HG02759 (cell line): Measurements from ENCODE around the gene PTPN1.
"Not testable (repeated sequence)": the region's sequence is repeated elsewhere in the genome, so short reads cannot be mapped to it uniquely, and the experiment has no call there.

ENCODE experiments used
- ATAC-seq: cut with Tn5 transposase; IDR thresholded peaks from one replicate; pipeline ENCODE4 v1.9.1; 2021; ENCODE audit warnings: mild to moderate bottlenecking, moderate library complexity; ENCODE audit not compliant: unreplicated experiment

Gene PTPN1

GRCh38 chr20:50527068-50527605, 17.0 kb downstream of the PTPN1 start:
- ATAC-seq: no peak

GRCh38 chr20:50528129-50528528, 17.9 kb downstream of the PTPN1 start:
- no peak for ATAC-seq

- peak; percentile 53 for ATAC-seq
Observed at GRCh38 chr20:50528804-50529351, 18.7 kb downstream of the PTPN1 start.

GRCh38 chr20:50532221-50532620, 22.0 kb downstream of the PTPN1 start:
- no peak for ATAC-seq

GRCh38 chr20:50533061-50533460, 22.9 kb downstream of the PTPN1 start:
- ATAC-seq: no peak

- ATAC-seq: no peak
Observed at GRCh38 chr20:50533464-50533863, 23.3 kb downstream of the PTPN1 start.

- ATAC-seq: no peak
Observed at GRCh38 chr20:50534567-50534966, 24.4 kb downstream of the PTPN1 start.

GRCh38 chr20:50535162-50535561, 25.0 kb downstream of the PTPN1 start:
- ATAC-seq: no peak

GRCh38 chr20:50536333-50536732, 26.1 kb downstream of the PTPN1 start:
- no peak for ATAC-seq

GRCh38 chr20:50537546-50538201, 27.5 kb downstream of the PTPN1 start:
- ATAC-seq: no peak

- ATAC-seq: no peak
Observed at GRCh38 chr20:50538276-50538675, 28.1 kb downstream of the PTPN1 start.

- ATAC-seq: not testable (repeated sequence)
Observed at GRCh38 chr20:50539798-50540197, 29.6 kb downstream of the PTPN1 start.

- ATAC-seq: no peak
Observed at GRCh38 chr20:50540620-50541605, 30.7 kb downstream of the PTPN1 start.

- peak; percentile 66 for ATAC-seq
Observed at GRCh38 chr20:50541606-50542041, 31.4 kb downstream of the PTPN1 start.

GRCh38 chr20:50543326-50543725, 33.1 kb downstream of the PTPN1 start:
- ATAC-seq: no peak

- no peak for ATAC-seq
Observed at GRCh38 chr20:50545126-50545525, 34.9 kb downstream of the PTPN1 start.

- ATAC-seq: peak; percentile 48
Observed at GRCh38 chr20:50546729-50547314, 36.6 kb downstream of the PTPN1 start.

GRCh38 chr20:50547964-50548363, 37.8 kb downstream of the PTPN1 start:
- ATAC-seq: no peak

- ATAC-seq: no peak
Observed at GRCh38 chr20:50548396-50548795, 38.2 kb downstream of the PTPN1 start.

GRCh38 chr20:50550531-50550930, 40.3 kb downstream of the PTPN1 start:
- no peak for ATAC-seq

GRCh38 chr20:50551288-50551687, 41.1 kb downstream of the PTPN1 start:
- no peak for ATAC-seq
